GM19455 (cell line): ENCODE measurements around the gene CCDC170.
"Not testable (repeated sequence)": the region's sequence is repeated elsewhere in the genome, so short reads cannot be mapped to it uniquely, and the experiment has no call there.

Experiments
- ATAC-seq: cut with Tn5 transposase; IDR thresholded peaks from one replicate; pipeline ENCODE4 v1.9.1; 2021; ENCODE audit not compliant: unreplicated experiment

The CCDC170 gene

DNA sequence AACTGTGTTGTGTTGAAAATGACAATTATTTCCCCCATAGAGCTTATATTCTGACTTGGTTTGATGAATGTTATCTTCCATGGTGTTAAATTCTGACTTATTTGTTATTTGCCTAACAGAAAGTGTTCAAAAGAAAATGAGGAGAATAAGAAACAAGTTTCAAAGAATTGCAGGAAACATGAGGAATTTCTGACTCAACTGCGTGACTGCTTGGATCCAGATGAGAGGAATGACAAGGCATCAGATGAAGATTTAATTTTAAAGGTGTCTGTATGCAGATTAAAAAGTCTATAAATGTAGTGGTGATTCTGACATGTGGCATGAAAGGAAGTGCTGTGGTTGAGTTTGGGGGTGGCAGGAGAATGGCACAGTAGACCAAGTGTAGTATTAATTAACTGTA, 50.6 kb downstream of the CCDC170 start:
- no peak for ATAC-seq

DNA sequence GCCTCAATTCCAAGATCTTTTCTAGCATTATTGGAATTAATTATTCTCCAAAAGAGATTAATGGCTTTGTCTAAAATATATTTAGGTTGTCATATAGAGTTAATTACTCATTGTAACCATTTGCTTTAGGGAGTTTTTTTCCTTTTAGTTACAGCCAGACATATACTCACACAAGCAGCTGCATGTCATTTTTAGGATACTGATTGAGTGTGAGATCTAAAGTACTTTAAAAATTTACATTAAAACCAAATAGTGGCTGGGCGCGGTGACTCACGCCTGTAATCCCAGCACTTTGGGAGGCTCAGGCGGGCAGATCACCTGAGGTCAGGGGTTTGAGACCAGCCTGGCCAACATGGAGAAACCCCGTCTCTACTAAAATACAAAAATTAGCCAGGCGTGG, 51.1 kb downstream of the CCDC170 start:
- ATAC-seq: not testable (repeated sequence)

DNA sequence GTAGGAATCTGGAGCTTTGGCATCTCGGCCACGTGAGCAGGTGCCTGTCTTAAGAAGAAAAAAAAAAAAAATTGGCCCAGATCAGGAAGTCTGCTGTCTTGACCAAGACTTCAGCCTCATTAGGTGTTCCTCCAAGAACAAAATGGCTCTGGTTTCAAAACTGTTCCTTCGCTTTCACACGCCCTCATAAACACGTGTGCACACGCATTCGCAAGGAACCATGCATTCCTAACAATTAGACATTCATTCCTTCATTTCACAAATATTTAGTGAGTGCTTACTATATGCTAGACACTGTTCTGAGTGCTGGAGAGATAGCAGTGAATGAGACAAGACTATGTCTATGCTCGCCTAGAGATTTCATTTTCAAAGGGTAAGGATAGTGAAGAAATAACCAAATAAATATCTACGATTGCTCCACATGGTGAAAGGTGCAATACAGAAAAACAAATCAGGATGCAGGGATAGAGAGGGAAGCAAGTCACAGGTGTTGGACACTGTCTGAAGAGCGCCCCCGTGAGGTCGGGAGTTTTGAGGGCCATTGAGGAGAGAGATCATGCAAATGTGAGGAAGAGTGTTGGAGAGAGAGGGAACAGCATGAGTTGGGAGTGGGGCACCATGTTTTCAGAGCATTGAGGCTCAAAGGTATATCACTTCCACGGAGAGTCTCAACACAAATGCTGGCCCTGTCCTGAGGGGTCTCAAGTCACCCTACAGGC, 53.3 kb downstream of the CCDC170 start:
- no peak for ATAC-seq

DNA sequence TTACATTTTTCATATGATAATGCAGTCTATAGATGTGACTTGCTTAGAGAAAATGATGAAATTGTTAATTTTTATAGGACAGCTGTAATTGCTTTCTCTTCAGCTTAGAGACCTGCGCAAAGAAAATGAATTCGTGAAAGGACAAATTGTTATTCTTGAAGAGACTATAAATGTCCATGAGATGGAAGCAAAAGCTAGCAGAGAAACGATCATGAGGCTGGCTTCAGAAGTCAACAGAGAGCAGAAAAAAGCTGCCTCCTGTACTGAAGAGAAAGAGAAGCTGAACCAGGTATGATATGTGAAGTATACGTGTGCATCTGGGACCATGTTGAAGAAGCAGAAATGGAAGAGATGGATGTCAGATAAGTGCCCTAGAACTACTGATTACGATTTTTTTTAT, 54.4 kb downstream of the CCDC170 start:
- no peak for ATAC-seq

DNA sequence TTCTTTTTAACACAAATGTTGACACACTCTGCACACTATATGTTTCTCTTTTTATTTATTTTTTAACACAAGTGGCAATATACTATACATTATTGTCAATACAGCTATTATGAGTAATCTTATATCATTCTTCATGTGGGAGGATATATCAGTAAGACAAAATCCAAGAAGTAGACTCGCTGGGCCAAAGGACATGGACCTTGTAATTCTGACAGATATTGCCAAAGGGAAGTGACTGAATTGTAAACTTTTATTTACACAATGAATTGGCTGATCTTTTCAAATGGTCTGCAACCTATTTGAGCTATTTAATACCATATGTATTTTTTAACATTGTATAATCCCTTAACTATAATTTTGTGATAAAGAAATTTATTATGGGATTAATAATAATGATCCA, 56.0 kb downstream of the CCDC170 start:
- no peak for ATAC-seq

DNA sequence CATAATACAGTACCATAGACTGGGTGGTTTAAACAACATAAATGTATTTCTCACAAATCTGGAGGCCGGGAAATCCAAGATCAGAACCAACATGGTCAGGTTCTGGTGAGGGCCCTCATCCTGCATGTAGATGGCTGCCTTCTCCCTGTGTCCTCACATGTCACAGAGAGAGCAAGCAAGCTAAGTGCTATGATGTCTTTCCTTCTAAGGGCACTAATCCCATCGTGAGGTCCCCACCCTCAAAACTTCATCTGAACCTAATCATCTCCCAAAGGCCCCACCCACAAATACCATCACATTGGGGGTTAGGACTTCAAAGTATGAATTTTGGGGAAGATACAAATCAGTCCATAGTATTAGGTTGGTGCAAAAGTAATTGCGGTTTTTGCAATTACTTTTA, 56.8 kb downstream of the CCDC170 start:
- no peak for ATAC-seq

DNA sequence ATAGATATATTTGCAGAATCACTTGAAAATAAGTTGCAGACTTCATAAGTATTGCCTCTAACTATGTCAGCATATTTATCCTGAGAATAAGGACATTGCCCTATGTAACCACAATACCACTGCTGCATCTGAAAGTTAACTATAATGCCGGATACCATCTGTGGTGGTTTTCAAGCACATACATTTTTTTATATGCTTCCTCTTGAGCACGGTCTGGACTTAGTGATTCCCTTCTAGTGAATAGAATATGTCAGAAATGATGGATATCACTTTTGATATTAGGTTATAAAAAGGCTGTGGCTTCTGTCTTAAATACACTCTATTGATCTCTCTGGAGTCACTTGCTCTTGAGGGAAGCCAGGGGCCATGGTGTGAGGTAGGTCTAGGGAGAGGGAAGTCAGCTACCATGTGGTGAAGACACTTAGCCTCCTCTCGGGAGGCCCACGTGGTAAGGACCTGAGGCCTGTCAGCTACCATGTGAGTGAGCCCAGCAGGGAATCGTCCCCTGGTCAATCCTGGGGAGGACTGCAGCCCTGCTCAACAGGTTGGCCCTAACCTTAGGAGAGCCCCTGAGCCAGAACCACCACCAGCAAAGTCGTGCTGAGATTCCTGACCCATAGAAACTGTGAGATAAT, 57.5 kb downstream of the CCDC170 start:
- no peak for ATAC-seq

DNA sequence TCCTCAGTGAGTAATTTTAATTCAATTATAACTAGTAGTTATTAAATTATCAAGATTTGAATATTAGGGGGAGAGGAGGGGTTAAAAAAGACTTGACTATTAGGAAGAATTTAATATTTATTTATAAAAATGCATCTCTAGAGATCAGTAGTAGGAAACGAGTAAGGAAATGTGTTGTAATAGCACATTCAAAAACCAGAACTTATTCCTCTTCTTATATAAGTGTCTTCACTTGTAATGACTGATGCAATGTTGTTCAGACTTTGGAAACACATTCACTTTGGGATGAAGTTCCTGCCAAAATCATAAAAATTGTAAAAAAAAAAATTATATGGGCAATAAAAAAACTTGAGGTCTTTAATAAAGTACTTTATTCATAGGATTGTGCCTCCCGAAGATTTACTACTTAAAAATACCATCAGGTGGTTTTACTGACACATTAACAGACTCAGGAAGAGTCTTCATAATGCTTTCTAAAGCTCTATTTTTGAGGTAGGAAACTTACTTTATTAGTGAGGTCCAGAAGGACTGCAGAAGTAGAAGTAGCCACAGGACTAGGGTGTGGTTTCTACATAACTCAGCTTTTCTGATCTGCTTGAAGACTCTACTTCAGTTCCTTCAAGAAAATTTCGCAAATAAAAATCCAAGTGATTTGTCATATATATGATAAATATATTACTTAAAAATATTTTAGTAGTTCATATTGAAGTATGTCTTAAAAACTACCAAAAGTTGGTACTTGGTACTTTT, 59.8 kb downstream of the CCDC170 start:
- ATAC-seq: no peak

DNA sequence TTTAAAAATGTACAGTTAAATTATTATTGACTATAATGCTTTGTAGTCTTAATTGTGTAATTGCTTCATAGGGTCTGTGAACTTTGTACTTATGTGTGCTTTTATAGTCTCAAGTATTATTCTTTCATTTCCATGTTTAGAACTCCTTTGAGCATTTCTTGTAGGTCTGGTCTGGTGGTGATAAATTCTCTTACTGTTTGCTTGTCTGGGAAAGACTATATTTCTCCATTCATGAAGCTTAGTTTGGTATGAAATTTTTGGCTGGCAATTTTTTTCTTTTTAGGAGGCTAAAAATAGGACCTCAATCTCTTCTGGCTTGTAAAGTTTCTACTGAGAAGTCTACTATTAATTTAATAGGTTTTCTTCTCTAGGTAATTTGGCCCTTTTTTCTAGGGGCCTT, 67.4 kb downstream of the CCDC170 start:
- no peak for ATAC-seq

DNA sequence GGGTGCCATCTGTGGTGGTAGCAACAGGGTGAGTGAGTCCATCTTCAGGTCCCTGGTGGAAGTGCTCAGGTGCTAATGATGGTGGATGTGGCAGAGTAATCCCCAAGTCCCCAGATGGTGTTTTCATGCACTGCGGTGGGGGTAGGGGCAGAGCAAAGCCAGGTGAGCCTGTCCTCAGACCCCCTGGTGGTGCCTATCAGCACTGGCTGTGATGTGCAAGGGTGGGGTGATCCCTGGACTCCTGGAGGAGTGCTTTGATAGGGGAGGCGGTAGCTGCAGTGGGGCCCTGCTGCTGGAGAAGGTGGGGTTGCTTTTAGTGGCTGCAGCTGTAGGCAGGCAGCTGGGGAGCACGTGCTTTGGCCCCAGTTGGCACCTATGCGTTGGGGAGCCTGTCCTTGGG, 70.8 kb downstream of the CCDC170 start:
- no peak for ATAC-seq

DNA sequence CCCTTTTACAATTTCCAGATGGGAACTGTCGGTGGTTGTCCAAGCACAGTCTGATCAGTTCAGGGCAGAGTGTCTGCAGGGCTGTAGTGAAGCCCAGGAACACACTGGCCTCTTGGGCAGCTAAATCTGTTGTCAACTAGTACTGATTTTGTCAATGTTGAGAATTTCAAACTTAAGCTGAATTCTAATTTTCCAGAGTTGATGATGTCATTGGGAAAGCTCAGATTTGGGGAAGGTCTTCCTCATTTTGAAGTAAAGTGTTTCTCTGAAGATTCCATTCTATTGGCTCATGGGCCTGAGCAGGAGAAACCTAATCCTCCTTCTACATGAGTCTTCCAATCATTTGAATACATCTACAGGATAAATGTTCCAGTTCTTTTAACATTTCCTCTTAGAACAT, 72.1 kb downstream of the CCDC170 start:
- ATAC-seq: no peak

DNA sequence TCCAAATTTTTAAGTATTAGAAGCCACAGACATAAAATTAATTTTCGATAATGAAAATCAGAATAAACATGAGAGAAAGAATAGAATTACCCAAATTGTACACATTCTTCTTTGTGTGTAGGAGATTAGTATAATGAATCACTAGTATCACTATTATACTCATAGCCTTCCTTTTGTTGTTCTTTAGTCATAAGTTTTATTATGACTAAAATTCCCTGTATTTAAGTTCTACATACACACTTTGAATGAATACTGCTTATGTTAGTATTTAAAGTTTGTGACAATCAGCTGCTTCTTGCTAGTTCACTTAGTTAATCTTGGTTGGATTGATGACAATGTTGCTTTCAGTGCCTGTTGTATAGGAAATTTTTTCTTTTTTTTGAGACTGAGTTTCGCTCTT, 72.7 kb downstream of the CCDC170 start:
- ATAC-seq: no peak

DNA sequence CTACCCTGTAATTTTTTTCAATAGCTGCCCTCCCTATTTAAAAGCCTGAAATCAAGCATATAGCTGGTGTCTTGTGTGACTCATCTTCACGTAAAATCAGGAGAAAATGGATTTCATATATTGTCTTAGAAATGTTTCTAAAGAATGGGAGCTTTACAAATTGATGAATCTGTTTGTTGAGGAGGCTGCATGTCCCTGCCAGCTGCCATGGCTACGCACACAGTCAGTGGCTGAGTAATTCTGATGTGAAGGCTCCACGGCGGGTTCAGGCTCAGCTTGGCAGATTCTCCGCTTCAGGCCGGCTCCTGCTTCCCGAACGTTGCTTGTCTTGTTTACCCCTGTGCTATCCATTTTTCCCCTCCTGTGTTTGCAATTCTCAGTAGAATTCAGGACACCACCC, 82.8 kb downstream of the CCDC170 start:
- no peak for ATAC-seq

DNA sequence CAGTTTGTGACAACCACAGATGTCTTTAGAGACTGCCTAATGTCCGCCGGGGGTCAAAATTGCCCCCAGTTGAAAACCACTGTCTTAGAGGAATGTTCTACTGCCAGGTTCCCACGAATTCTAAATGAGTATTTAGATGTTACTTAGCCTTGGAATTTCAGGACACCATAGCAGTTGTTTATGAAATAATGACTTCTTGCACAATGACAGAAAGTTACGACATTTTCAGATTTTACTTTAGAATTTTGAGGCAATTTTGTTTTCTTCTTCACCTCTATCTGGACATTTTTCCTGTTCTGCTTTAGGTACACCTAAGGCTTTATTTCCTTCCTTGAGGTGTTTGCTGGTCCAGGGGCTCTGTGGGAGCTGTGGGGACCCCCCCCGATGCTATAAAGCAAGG, 83.4 kb downstream of the CCDC170 start:
- no peak for ATAC-seq

DNA sequence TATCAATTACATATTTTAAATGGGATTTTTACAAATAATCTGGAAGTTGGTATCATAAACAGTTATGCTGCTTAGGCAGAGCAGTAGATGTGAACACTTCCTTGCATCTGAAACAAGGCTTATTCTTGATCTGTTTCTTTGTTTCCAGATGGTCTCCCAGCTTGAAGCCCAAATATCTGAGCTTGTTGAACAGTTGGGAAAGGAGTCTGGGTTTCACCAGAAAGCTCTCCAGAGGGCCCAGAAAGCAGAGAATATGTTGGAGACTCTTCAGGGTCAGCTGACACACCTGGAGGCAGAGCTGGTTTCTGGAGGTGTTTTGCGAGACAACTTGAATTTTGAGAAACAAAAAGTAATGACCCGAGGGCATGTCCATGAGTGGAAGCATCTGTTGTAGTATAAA, 91.9 kb downstream of the CCDC170 start:
- ATAC-seq: no peak

DNA sequence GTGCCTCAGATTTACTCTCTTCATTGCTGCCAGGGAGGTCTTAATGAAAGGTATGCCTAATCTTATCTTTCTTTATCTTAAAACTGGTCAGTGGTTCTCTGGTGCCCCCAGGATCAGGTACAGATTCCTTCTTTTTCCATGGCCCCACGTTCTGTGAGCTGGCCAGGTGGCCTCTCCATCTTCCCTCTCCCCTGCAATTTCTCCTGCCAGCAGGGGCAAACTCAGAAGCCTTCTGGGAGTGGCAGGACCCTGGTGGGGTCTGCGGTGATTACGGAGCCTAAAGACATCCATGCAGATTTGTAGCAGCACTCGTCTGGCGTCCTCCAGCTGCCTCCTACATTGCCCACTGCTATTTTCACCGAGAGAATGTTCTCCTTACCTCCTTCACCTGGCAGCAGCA, 95.8 kb downstream of the CCDC170 start:
- no peak for ATAC-seq

DNA sequence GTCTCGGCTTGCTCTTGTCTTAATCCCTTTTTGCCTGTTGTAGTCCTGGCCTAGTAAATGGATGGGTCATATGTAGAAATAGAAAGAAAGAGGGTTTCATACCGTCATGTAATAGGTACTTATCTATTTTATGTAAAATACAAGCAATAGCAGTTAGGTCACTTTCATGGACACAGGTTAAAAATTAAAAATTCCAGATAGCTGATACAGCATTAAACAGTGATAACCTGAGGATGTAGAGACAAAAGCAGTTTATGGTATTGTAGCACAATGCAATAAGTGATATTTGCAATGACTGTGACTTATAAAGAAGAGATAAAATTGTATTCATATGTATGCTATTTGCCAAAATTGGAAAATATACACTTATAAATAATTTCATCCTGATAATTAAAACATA, 96.9 kb downstream of the CCDC170 start:
- ATAC-seq: no peak

DNA sequence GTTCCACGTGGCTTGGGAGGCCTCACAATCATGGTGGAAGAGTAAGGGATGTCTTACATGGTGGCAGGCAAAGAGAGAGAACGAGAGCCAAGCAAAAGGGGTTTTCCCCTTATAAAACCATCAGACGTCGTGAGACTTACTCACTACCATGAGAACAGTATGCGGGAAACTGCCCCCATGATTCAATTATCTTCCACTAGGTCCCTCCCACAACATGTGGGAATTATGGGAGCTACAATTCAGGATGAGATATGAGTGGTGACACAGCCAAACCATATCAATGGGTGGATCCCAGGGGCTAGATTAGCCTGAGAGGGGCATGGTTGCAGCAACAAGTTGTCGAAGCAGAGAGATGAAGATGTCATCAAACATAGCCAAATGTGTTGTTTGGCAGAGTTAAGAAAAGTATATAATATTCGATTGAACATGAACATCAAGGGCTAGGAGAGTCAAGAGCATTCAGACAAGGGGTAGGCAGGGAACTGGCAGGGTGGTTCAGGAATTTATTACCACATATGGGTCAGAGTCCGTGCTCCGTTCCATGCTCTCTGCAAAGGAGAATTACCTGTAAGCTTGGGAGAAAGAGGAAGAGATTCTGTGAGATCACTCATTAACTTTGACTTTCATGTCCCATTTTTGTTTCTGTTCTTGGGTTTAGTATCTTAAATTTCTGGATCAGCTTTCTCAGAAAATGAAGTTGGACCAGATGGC, 98.8 kb downstream of the CCDC170 start:
- ATAC-seq: no peak

DNA sequence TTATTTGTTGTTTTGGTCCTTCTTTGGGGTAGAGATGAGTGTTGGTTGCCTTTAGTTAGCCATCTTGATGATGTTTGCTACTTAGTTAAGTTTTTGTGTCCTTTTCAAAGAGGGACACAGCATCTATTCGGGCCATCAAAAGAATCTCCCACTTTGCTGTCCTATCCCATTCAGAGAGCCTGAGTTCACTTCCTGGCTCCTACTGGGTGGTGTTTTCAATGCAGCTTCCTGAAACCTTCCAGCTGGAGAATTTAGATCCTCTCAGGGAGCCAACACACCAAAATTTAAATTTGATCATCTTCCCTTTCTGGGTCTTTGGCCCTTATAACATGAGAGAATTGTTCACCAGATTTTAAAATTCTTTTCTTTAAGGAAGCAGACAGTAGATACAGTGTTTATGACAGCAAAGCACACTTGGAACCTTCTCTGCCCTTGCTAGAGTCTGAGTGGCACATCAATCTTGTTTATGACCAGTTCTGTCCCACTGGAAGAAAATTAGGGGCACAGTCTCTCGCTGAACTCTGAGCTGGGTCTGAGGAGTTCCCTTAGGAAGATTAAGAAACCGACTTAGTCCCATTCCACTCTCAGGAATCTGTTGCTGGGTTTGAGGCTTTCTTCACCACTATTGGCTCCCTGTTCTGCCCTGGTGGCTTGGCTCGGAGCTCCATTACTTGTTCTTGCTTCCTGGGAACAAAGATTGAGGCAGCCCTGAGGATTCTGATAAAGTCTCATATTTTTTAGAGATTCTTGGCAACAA, 115.5 kb downstream of the CCDC170 start:
- ATAC-seq: no peak

DNA sequence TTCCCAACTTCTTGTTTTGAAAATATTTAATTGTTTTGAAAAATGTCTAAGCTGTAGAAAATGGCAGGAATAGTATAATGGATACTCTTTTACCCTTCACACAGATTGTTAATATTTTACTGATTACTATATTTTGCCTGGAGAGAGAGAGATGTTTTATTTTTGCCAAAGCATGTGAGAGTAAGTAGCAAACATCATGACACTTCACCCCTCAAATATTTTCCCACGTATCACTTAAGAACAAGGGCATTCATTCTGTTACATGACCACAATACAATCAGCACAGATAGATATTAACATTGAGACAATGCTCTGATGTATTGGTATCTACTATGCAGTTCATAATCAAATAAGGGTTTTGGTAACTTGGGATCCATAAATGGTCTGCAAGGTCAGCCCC, 116.5 kb downstream of the CCDC170 start:
- ATAC-seq: no peak

DNA sequence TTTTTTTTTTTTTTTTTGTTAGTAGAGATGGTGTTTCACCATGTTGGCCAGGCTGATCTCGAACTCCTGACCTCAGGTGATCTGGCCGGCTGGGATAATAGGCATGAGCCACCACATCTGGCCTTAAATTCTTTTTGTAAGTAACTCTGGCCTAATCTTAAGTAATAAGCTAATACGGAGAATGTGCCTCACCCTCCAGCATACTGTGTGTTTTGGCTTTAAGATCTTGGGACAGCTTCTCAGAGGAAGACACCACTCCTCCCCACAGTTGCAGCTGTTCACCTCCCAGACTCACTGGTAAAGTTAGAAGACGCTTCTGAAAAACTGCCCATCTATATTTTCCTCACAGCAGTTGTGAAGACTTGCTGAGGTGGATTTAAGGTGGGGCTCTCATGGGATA, 120.8 kb downstream of the CCDC170 start:
- no peak for ATAC-seq
